Transverse colon (tissue), 4 donors: ENCODE data around the gene KAZN.

Experiments
- EP300 ChIP-seq: sonication (generic); formaldehyde crosslinking; IDR thresholded peaks from one replicate; pipeline ENCODE4 v1.6.1; 2017; ENCODE audit warnings: antibody characterized with exemption, low read depth
- POLR2AphosphoS5 ChIP-seq, 3 donors: sonication (generic); formaldehyde crosslinking; IDR thresholded peaks; one replicate each; pipeline ENCODE4 v1.6.1; 2016; ENCODE audit warnings: antibody characterized with exemption in 3 of 3
- TF ChIP-seq, protein P1 (sequence below), 5 experiments: fragments of 200-600 bp in 3 of 5; fragments of 450-650 bp in 2 of 5; sonication (generic) in 3 of 5; IDR thresholded peaks; 1 replicate in 2 of 5; 2 replicates in 3 of 5; pipeline ENCODE4 v1.5.1; 2016 to 2017; ENCODE audit warnings: antibody characterized with exemption in 5 of 5, inconsistent platforms in 3 of 5, mild to moderate bottlenecking in 2 of 5, moderate library complexity in 1 of 5

DNA sequence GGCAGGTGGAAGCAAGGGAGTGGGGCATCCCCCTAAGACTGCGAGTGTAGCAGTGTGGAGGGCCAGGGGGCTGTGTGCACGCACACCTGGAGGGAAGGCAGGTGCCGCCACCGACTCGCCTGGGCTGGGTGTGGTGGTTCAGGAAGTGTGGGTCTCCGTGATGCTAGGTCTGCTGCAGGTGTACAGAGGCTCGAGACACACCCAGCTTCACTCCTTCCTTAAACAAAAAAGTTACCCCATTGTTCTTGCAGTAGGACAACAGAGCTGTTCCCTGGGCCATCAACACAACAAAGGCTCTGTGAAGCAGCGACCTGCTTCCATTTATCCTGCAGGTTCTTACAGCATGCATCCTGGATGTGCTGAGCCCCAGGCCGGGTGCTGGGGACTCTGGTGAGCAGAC, 454.7 kb downstream of the KAZN start:
- TF ChIP-seq POLR2AphosphoS5 (IDR thresholded peaks at IDR 0.05) (no peak), EP300 (no peak)
- TF ChIP-seq, protein P1, sequence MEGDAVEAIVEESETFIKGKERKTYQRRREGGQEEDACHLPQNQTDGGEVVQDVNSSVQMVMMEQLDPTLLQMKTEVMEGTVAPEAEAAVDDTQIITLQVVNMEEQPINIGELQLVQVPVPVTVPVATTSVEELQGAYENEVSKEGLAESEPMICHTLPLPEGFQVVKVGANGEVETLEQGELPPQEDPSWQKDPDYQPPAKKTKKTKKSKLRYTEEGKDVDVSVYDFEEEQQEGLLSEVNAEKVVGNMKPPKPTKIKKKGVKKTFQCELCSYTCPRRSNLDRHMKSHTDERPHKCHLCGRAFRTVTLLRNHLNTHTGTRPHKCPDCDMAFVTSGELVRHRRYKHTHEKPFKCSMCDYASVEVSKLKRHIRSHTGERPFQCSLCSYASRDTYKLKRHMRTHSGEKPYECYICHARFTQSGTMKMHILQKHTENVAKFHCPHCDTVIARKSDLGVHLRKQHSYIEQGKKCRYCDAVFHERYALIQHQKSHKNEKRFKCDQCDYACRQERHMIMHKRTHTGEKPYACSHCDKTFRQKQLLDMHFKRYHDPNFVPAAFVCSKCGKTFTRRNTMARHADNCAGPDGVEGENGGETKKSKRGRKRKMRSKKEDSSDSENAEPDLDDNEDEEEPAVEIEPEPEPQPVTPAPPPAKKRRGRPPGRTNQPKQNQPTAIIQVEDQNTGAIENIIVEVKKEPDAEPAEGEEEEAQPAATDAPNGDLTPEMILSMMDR (IDR thresholded peaks at IDR 0.05): no peak
